GM12878 (cell line): ENCODE measurements around the gene XPNPEP2. TPM values are rescaled to one million over a fixed set of nuclear protein-coding genes. Genes with fewer than 3 reads are reported as not detected.

Experiments used
- ATAC-seq: fragments of 200-7000 bp; cut with Tn5 transposase; 3 replicates; pipeline ENCODE4 v1.9.1; 2020; ENCODE audit warnings: mild to moderate bottlenecking, moderate library complexity
- BruUV-seq: library from RNA; stranded (reverse); fragments of 400-500 nt; replicated peaks from 2 replicates; lab custom pipeline; 2021; lab: Mats Ljungman, UMichigan
- CTCF ChIA-PET: fragments of 300-600 bp; sonication (Branson Sonifier 250); formaldehyde crosslinking; extraction: SDS; loops from one replicate; lab custom pipeline; 2021; ENCODE audit warnings: inconsistent platforms; lab: Yijun Ruan, JAX
- POLR2A ChIA-PET: fragments of 350-600 bp; formaldehyde crosslinking; extraction: SDS; loops from one replicate; lab custom pipeline; 2021; ENCODE audit warnings: inconsistent platforms; lab: Charles Lee
- RAD21 ChIA-PET: fragments of 300-600 bp; sonication (Branson Sonifier 250); formaldehyde crosslinking; loops from one replicate; lab custom pipeline; 2023; ENCODE audit warnings: antibody characterized with exemption; ENCODE audit not compliant: unreplicated experiment; lab: Charles Lee
- SMC1A ChIA-PET: fragments of 300-600 bp; sonication (Branson Sonifier 250); formaldehyde crosslinking; loops from one replicate; lab custom pipeline; 2023; ENCODE audit not compliant: unreplicated experiment, uncharacterized antibody; lab: Charles Lee
- DNase-seq: peaks from one replicate; pipeline ENCODE4 v3.0.0-alpha.2; 2011; ENCODE audit warnings: low read depth, low spot score
- FAIRE-seq: peaks from 3 replicates; lab custom pipeline; 2011; peaks lifted over from hg19 to GRCh38; lab: Jason Lieb, UNC
- H2AFZ ChIP-seq: 2 replicates; pipeline ENCODE4 v1.6.0; 2011; ENCODE audit warnings: low read depth, low read length, control low read depth; ENCODE audit not compliant: control insufficient read depth
- H3K27ac ChIP-seq: 2 replicates; pipeline ENCODE4 v1.5.1; 2011; ENCODE audit warnings: control low read depth; ENCODE audit not compliant: control insufficient read depth, insufficient read depth
- H3K27me3 ChIP-seq, 2 experiments: replicated peaks in 1 of 2; 2 replicates each; pipeline versions ENCODE4 v1.6.0 to v1.6.1; 2011; ENCODE audit warnings: low read length in 1 of 2; ENCODE audit not compliant: control insufficient read depth in 2 of 2, insufficient read depth in 2 of 2
- H3K36me3 ChIP-seq, 2 experiments: 2 replicates each; pipeline ENCODE4 v1.5.1; 2011; ENCODE audit warnings: low read length in 1 of 2; ENCODE audit not compliant: control insufficient read depth in 2 of 2, insufficient read depth in 2 of 2
- H3K4me1 ChIP-seq: 2 replicates; pipeline ENCODE4 v1.6.1; 2011; ENCODE audit warnings: mild to moderate bottlenecking, low read length, moderate library complexity, mixed read lengths; ENCODE audit not compliant: control insufficient read depth, insufficient read depth
- H3K4me2 ChIP-seq: 2 replicates; pipeline ENCODE4 v1.6.0; 2011; ENCODE audit warnings: control low read depth; ENCODE audit not compliant: control insufficient read depth, insufficient read depth
- H3K4me3 ChIP-seq: fragments of 200-600 bp; sonication (generic); 2 replicates; pipeline ENCODE4 v1.5.1; 2016
- H3K79me2 ChIP-seq: 2 replicates; pipeline ENCODE4 v1.6.0; 2011; ENCODE audit warnings: low read length; ENCODE audit not compliant: control insufficient read depth, insufficient read depth
- H3K9ac ChIP-seq: 2 replicates; pipeline ENCODE4 v1.8.0; 2011; ENCODE audit warnings: low read length, control low read depth, mixed read lengths; ENCODE audit not compliant: control insufficient read depth, insufficient read depth
- H3K9me3 ChIP-seq: replicated peaks from 3 replicates; pipeline ENCODE4 v1.5.1; 2011; ENCODE audit warnings: mild to moderate bottlenecking, low read length; ENCODE audit not compliant: control insufficient read depth, insufficient read depth
- H4K20me1 ChIP-seq: 2 replicates; pipeline ENCODE4 v1.6.0; 2011; ENCODE audit not compliant: control insufficient read depth, insufficient read depth
- MLLT1 ChIP-seq: fragments of 450-650 bp; IDR thresholded peaks from 2 replicates; pipeline ENCODE4 v1.6.1; 2016; ENCODE audit warnings: mild to moderate bottlenecking
- RUNX3 ChIP-seq: IDR thresholded peaks from 2 replicates; pipeline ENCODE4 v1.6.1; 2012; ENCODE audit warnings: low read length, inconsistent platforms
- SPI1 ChIP-seq: IDR thresholded peaks from 2 replicates; pipeline ENCODE4 v1.6.1; 2011; ENCODE audit warnings: low read depth, mild to moderate bottlenecking, low read length, moderate library complexity, borderline replicate concordance; ENCODE audit not compliant: insufficient read depth
- USF1 ChIP-seq: IDR thresholded peaks from 2 replicates; pipeline ENCODE4 v1.6.1; 2011; ENCODE audit warnings: borderline replicate concordance, low read depth, mild to moderate bottlenecking, moderate library complexity, mixed read lengths, low read length; ENCODE audit not compliant: insufficient read depth; ENCODE audit errors: extremely low read length
- ZSCAN29 ChIP-seq: fragments of 450-650 bp; IDR thresholded peaks from 2 replicates; pipeline ENCODE4 v1.6.1; 2017; ENCODE audit warnings: mild to moderate bottlenecking, moderate library complexity
- WGBS: methylation state at CpG from one replicate; pipeline ENCODE4 v1.1.6; 2016; ENCODE audit warnings: low lambda C conversion rate; ENCODE audit not compliant: insufficient replicate concordance, insufficient coverage; ENCODE audit errors: missing lambda C conversion rate; 5-methylcytosine and 5-hydroxymethylcytosine counted together
- in situ Hi-C: fragments of 300-500 bp; cut with MboI; formaldehyde crosslinking; loops from 9 replicates; pipeline ENCODE4 v1.14.3; 2018; ENCODE audit warnings: mixed read lengths
- intact Hi-C: fragments of 100-400 bp; cut with micrococcal nuclease; formaldehyde crosslinking; loops from one replicate; pipeline ENCODE4 v1.14.2; 2022; ENCODE audit not compliant: unreplicated experiment
- polyA plus RNA-seq, 11 experiments: library from polyadenylated mRNA; depleted of rRNA in 4 of 11; unstranded in 6 of 11; stranded (reverse) in 5 of 11; fragments of >200 nt; fragmentation: Nextera tagmentation in 4 of 11; fragmentation: Illumina TruSeq in 1 of 11; extraction: Ambion mirVana in 4 of 11; extraction: Trizol in 1 of 11; gene quantifications; 1 replicate in 1 of 11; 2 replicates in 10 of 11; pipeline versions ENCODE4 v1.2.1 to v1.2.3, GENCODE V29; 2011 to 2016; ENCODE audit warnings: inconsistent platforms in 2 of 11, missing spikeins in 2 of 11, low read depth in 1 of 11
- total RNA-seq, 4 experiments: library from RNA; depleted of rRNA in 3 of 4; stranded (reverse); fragments of >200 nt in 3 of 4; fragmentation: Illumina TruSeq in 1 of 4; extraction: Trizol in 1 of 4; gene quantifications; 2 replicates each; pipeline versions ENCODE4 v1.2.1 to v1.2.3, GENCODE V29; 2013 to 2021
- TF ChIP-seq, protein P1 (sequence below): IDR thresholded peaks from 2 replicates; pipeline ENCODE4 v1.6.1; 2012; ENCODE audit warnings: improper control_type of control experiment, low read depth, low read length; ENCODE audit not compliant: insufficient replicate concordance
- TF ChIP-seq, protein P2 (sequence below): IDR thresholded peaks from 2 replicates; pipeline ENCODE4 v1.6.1; 2011; ENCODE audit warnings: low read depth, low read length, improper control_type of control experiment, borderline replicate concordance

The XPNPEP2 gene
- total and polyA plus RNA-seq, 10 of the 15 experiments (the other 5 are each of a cell fraction or from before 2014, with no cell fraction given): 0.04 to 0.37 (median 0.15) TPM

DNA sequence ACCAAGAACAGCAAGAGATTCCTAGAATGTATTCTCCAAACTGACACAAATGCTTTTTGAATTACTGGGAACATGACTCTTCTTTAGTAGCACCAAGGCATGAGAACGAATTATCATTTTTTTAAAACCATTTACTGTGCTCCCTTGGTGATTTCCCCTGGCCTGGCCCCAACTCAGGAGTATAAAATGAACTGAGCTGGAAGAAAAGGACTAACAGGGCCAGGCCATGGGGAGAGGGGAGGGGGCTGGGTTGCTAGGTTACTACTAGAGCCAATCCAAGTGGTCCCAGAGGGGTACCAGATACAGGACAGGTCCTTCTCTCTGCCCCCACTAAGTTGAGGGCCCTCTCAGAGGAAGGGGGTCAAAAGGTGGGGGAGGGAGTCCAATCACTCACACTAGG lies 64.1 kb downstream of the XPNPEP2 start (continued):
- TF ChIP-seq, protein P1, sequence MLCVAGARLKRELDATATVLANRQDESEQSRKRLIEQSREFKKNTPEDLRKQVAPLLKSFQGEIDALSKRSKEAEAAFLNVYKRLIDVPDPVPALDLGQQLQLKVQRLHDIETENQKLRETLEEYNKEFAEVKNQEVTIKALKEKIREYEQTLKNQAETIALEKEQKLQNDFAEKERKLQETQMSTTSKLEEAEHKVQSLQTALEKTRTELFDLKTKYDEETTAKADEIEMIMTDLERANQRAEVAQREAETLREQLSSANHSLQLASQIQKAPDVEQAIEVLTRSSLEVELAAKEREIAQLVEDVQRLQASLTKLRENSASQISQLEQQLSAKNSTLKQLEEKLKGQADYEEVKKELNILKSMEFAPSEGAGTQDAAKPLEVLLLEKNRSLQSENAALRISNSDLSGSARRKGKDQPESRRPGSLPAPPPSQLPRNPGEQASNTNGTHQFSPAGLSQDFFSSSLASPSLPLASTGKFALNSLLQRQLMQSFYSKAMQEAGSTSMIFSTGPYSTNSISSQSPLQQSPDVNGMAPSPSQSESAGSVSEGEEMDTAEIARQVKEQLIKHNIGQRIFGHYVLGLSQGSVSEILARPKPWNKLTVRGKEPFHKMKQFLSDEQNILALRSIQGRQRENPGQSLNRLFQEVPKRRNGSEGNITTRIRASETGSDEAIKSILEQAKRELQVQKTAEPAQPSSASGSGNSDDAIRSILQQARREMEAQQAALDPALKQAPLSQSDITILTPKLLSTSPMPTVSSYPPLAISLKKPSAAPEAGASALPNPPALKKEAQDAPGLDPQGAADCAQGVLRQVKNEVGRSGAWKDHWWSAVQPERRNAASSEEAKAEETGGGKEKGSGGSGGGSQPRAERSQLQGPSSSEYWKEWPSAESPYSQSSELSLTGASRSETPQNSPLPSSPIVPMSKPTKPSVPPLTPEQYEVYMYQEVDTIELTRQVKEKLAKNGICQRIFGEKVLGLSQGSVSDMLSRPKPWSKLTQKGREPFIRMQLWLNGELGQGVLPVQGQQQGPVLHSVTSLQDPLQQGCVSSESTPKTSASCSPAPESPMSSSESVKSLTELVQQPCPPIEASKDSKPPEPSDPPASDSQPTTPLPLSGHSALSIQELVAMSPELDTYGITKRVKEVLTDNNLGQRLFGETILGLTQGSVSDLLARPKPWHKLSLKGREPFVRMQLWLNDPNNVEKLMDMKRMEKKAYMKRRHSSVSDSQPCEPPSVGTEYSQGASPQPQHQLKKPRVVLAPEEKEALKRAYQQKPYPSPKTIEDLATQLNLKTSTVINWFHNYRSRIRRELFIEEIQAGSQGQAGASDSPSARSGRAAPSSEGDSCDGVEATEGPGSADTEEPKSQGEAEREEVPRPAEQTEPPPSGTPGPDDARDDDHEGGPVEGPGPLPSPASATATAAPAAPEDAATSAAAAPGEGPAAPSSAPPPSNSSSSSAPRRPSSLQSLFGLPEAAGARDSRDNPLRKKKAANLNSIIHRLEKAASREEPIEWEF: no peak
- TF ChIP-seq RUNX3 (no peak), MLLT1 (no peak), SPI1 (no peak)

DNA sequence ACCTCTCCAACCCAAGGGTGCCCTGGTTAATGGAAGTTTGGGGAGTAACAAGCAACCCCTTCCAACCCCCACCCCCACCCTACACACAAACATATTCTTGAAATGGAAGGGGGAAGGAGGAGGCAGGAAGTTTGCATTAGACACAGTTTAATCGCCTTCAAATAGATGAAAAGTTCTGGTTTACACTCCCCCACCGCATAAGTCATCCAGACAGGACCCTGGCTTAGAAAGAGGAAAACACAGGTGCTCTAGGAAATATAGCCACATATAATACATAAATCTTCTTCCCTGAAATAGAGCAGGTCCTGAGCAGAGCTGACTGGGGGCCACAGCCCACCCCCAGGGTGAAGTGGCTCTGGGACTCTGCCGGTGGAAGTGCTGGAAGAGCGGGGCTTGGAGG lies 66.0 kb downstream of the XPNPEP2 start:
- DNase-seq (no peak), ATAC-seq (no peak), FAIRE-seq (no peak)
- no peaks in the 10 kb centered on the region for H4K20me1 ChIP-seq
- ChIA-PET POLR2A (no interaction called here), SMC1A (no interaction called here), RAD21 (no interaction called here), CTCF (interaction anchor here (1.9 kb wide), 1 partner anchor 169 kb away, joined by 4 read pairs; no protein-coding TSS in a partner anchor)
- intact Hi-C loops: no loop called here
- BruUV-seq: no TSS peak
- H3K9ac ChIP-seq: no peak overlapping the region
- no peak overlapping the region for H3K27ac ChIP-seq
- no peak overlapping the region for H3K4me3 ChIP-seq
- H3K27me3 ChIP-seq: no peaks in the 10 kb centered on the region
- in situ Hi-C loops: no loop called here
- WGBS: 76% methylated on average over 4 of the region's 4 CpGs
- H2AFZ ChIP-seq: no peak overlapping the region
- H3K79me2 ChIP-seq: no peaks in the 10 kb centered on the region
- no peak overlapping the region for H3K4me2 ChIP-seq
- no peaks in the 10 kb centered on the region; a peak in 1 of 4 replicates for H3K36me3 ChIP-seq
- no peaks in the 10 kb centered on the region for H3K4me1 ChIP-seq
- H3K9me3 ChIP-seq: no peaks in the 10 kb centered on the region
- TF ChIP-seq USF1 (no peak), ZSCAN29 (no peak)
- TF ChIP-seq, protein P2, sequence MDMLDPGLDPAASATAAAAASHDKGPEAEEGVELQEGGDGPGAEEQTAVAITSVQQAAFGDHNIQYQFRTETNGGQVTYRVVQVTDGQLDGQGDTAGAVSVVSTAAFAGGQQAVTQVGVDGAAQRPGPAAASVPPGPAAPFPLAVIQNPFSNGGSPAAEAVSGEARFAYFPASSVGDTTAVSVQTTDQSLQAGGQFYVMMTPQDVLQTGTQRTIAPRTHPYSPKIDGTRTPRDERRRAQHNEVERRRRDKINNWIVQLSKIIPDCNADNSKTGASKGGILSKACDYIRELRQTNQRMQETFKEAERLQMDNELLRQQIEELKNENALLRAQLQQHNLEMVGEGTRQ: no peak
